ENCODE results near the gene RNH1.
A peak's percentile ranks its signal among the peaks of the same experiment; 100 is the strongest.
"Not testable (repeated sequence)": the region's sequence is repeated elsewhere in the genome, so short reads cannot be mapped to it uniquely, and the experiment has no call there.

RNH1 gene

GRCh38 chr11:516918-517685 lies 10.1 kb upstream of the RNH1 start:
- DNase-seq, result not testable (repeated sequence)

GRCh38 chr11:516400-516799 lies 9.4 kb upstream of the RNH1 start:
- no peak for DNase-seq

- DNase-seq, result no peak
Measured at GRCh38 chr11:515131-515530, 8.1 kb upstream of the RNH1 start.

GRCh38 chr11:514606-515005 lies 7.6 kb upstream of the RNH1 start:
- no peak for DNase-seq

GRCh38 chr11:512761-513595 lies 5.9 kb upstream of the RNH1 start:
- DNase-seq, result no peak

- no peak for DNase-seq
Measured at GRCh38 chr11:508956-509355, 1.9 kb upstream of the RNH1 start.

- no peak for DNase-seq
Measured at GRCh38 chr11:507727-508515, 879 bp upstream of the RNH1 start.

GRCh38 chr11:506238-506994 lies 626 bp downstream of the RNH1 start:
- DNase-seq, result peak; percentile 98

- no peak for DNase-seq
Measured at GRCh38 chr11:504994-505344, 2.1 kb downstream of the RNH1 start.

- no peak for DNase-seq
Measured at GRCh38 chr11:504053-504993, 2.7 kb downstream of the RNH1 start.

GRCh38 chr11:503179-503981 lies 3.7 kb downstream of the RNH1 start:
- no peak for DNase-seq

- DNase-seq, result no peak
Measured at GRCh38 chr11:502288-503178, 4.5 kb downstream of the RNH1 start.

- DNase-seq, result no peak
Measured at GRCh38 chr11:501683-502287, 5.3 kb downstream of the RNH1 start.

GRCh38 chr11:501001-501682 lies 5.9 kb downstream of the RNH1 start:
- DNase-seq, result no peak

- no peak for DNase-seq
Measured at GRCh38 chr11:499201-500076, 7.6 kb downstream of the RNH1 start.

- no peak for DNase-seq
Measured at GRCh38 chr11:498297-499181, 8.5 kb downstream of the RNH1 start.
